ENCODE data around the gene TTC1.

DNA sequence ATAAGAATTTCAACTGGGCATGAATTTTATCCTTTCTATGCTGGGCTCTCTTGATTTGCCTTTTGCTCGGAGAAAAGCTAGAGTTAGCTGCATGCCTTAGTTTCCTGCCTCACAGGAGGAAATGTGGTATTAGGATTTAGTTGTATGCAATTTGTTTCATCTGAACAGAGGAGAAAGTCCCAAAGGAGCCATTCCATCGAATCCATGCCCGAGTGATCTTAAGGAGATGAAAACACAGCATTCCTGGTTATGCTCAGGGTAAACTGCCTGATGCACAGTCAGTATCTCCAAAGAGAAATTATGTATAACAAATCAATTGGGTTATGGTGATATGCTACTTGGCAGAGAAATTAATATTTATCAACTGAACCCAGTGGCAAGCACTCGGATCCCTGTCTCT lies 51.1 kb downstream of the TTC1 start:
- no peak for TF ChIP-seq POLR2A (IDR thresholded peaks at IDR 0.05)
- TF ChIP-seq, protein P1, sequence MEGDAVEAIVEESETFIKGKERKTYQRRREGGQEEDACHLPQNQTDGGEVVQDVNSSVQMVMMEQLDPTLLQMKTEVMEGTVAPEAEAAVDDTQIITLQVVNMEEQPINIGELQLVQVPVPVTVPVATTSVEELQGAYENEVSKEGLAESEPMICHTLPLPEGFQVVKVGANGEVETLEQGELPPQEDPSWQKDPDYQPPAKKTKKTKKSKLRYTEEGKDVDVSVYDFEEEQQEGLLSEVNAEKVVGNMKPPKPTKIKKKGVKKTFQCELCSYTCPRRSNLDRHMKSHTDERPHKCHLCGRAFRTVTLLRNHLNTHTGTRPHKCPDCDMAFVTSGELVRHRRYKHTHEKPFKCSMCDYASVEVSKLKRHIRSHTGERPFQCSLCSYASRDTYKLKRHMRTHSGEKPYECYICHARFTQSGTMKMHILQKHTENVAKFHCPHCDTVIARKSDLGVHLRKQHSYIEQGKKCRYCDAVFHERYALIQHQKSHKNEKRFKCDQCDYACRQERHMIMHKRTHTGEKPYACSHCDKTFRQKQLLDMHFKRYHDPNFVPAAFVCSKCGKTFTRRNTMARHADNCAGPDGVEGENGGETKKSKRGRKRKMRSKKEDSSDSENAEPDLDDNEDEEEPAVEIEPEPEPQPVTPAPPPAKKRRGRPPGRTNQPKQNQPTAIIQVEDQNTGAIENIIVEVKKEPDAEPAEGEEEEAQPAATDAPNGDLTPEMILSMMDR (IDR thresholded peaks at IDR 0.05), result no peak
